Caco-2 (cell line): ENCODE measurements around the gene TTC21B. TPM values are rescaled to one million over a fixed set of nuclear protein-coding genes. Genes with fewer than 3 reads are reported as not detected.
"Not testable (repeated sequence)": the region's sequence is repeated elsewhere in the genome, so short reads cannot be mapped to it uniquely, and the experiment has no call there.

ENCODE experiments used
- BruUV-seq: library from RNA; stranded (reverse); fragments of 400-500 nt; replicated peaks from 2 replicates; lab custom pipeline; 2021; lab: Mats Ljungman, UMichigan
- CTCF ChIA-PET: fragments of 300-600 bp; sonication (Branson Sonifier 250); formaldehyde crosslinking; loops from one replicate; lab custom pipeline; 2022; ENCODE audit warnings: antibody characterized with exemption; lab: Charles Lee
- POLR2A ChIA-PET: fragments of 300-600 bp; sonication (Branson Sonifier 250); formaldehyde crosslinking; loops from one replicate; lab custom pipeline; 2022; ENCODE audit warnings: antibody characterized with exemption; lab: Charles Lee
- DNase-seq, 2 experiments: peaks; one replicate each; pipeline versions ENCODE4 v3.0.0 to v3.0.0-alpha.2; 2020 to 2022
- H3K27me3 ChIP-seq: replicated peaks from 2 replicates; pipeline ENCODE4 v1.6.0; 2011; ENCODE audit warnings: low read length; ENCODE audit not compliant: control insufficient read depth, insufficient read depth
- H3K36me3 ChIP-seq: 2 replicates; pipeline ENCODE4 v1.5.1; 2011; ENCODE audit warnings: low read length; ENCODE audit not compliant: control insufficient read depth, insufficient read depth
- H3K4me1 ChIP-seq: fragments of 250-450 bp; sonication (Bioruptor Pico); 2 replicates; pipeline ENCODE4 v1.5.1; 2020; ENCODE audit warnings: mild to moderate bottlenecking
- H3K4me3 ChIP-seq: 2 replicates; pipeline ENCODE4 v1.5.1; 2011; ENCODE audit warnings: low read depth, mild to moderate bottlenecking, control low read depth, low read length
- H3K9me3 ChIP-seq: fragments of 250-450 bp; sonication (Bioruptor Pico); 2 replicates; pipeline ENCODE4 v1.5.1; 2020; ENCODE audit warnings: mild to moderate bottlenecking, moderate library complexity
- H3K27ac Mint-ChIP-seq: one replicate; pipeline ENCODE4 v1.8.0; 2022; ENCODE audit warnings: mixed read lengths; ENCODE audit not compliant: unreplicated experiment
- H3K27me3 Mint-ChIP-seq: one replicate; pipeline ENCODE4 v1.8.0; 2022; ENCODE audit warnings: mixed read lengths; ENCODE audit not compliant: insufficient read depth, unreplicated experiment
- H3K36me3 Mint-ChIP-seq: one replicate; pipeline ENCODE4 v1.8.0; 2022; ENCODE audit warnings: mild to moderate bottlenecking, mixed read lengths; ENCODE audit not compliant: insufficient read depth, unreplicated experiment
- H3K4me1 Mint-ChIP-seq: one replicate; pipeline ENCODE4 v1.8.0; 2022; ENCODE audit warnings: low read depth, mixed read lengths; ENCODE audit not compliant: unreplicated experiment
- H3K4me3 Mint-ChIP-seq: one replicate; pipeline ENCODE4 v1.8.0; 2022; ENCODE audit warnings: mild to moderate bottlenecking, moderate library complexity, mixed read lengths; ENCODE audit not compliant: unreplicated experiment
- H3K9me3 Mint-ChIP-seq: one replicate; pipeline ENCODE4 v1.8.0; 2022; ENCODE audit warnings: mixed read lengths; ENCODE audit not compliant: unreplicated experiment
- intact Hi-C: fragments of 100-400 bp; cut with micrococcal nuclease; formaldehyde crosslinking; loops from one replicate; pipeline ENCODE4 v1.10.0; 2022; ENCODE audit not compliant: unreplicated experiment
- total RNA-seq: library from RNA; stranded (reverse); gene quantifications from 2 replicates; pipeline ENCODE4 v1.2.3, GENCODE V29; 2022
- TF ChIP-seq, protein P1 (sequence below), 2 experiments: fragments of 200-600 bp in 1 of 2; IDR thresholded peaks; 1 replicate in 1 of 2; 2 replicates in 1 of 2; pipeline versions ENCODE4 v1.5.1 to v1.8.0; 2011 to 2022; ENCODE audit warnings: antibody characterized with exemption in 1 of 2, control low read depth in 1 of 2, inconsistent platforms in 1 of 2, low read depth in 1 of 2, low read length in 1 of 2, mild to moderate bottlenecking in 1 of 2, moderate library complexity in 1 of 2; ENCODE audit not compliant: insufficient read depth in 1 of 2, severe bottlenecking in 1 of 2, unreplicated experiment in 1 of 2

TTC21B gene
- total RNA-seq, 1 experiment from 2014 or later = 14.2 TPM

DNA sequence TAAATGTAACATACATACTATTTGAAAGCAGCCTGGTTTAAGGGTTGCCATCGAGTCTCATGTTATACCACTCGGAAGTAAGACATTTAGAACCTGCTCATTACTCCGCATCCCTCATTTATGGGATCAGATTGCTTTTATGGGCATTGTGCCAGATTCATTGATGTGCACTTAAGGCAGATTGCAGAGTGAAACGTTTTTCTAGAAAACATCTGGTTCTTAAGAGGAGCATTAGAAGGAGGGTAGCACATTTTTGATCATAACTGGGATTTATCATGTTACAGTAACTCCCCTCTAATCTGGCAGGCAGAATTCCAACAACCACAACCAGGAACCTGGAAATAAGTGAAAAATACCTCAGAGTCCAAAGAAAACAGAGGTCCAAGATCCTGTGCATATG is 85.4 kb downstream of the TTC21B start:
- Mint-ChIP-seq H3K27ac (no peak overlapping the region), H3K4me3 (no peak overlapping the region), H3K4me1 (peaks cover 12% of the 10 kb centered on the region), H3K9me3 (no peaks in the 10 kb centered on the region), H3K36me3 (no peaks in the 10 kb centered on the region), H3K27me3 (no peaks in the 10 kb centered on the region)
- no TSS peak for BruUV-seq
- H3K27me3 ChIP-seq = no peaks in the 10 kb centered on the region
- ChIA-PET CTCF (no interaction called here), POLR2A (interaction anchor here (0.6 kb wide), 1 partner anchor 84 kb away, joined by 4 read pairs; no protein-coding TSS in a partner anchor)
- DNase-seq = no peak
- intact Hi-C loops = no loop called here
- no peaks in the 10 kb centered on the region for H3K9me3 ChIP-seq
- no peaks in the 10 kb centered on the region for H3K36me3 ChIP-seq
- H3K4me3 ChIP-seq = no peak overlapping the region
- H3K4me1 ChIP-seq = peaks cover 8% of the 10 kb centered on the region
- TF ChIP-seq, protein P1, sequence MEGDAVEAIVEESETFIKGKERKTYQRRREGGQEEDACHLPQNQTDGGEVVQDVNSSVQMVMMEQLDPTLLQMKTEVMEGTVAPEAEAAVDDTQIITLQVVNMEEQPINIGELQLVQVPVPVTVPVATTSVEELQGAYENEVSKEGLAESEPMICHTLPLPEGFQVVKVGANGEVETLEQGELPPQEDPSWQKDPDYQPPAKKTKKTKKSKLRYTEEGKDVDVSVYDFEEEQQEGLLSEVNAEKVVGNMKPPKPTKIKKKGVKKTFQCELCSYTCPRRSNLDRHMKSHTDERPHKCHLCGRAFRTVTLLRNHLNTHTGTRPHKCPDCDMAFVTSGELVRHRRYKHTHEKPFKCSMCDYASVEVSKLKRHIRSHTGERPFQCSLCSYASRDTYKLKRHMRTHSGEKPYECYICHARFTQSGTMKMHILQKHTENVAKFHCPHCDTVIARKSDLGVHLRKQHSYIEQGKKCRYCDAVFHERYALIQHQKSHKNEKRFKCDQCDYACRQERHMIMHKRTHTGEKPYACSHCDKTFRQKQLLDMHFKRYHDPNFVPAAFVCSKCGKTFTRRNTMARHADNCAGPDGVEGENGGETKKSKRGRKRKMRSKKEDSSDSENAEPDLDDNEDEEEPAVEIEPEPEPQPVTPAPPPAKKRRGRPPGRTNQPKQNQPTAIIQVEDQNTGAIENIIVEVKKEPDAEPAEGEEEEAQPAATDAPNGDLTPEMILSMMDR (IDR thresholded peaks at IDR 0.05; ENCODE audit: insufficient read depth in 1 of 2, low read depth in 1 of 2, low read length in 1 of 2, severe bottlenecking in 1 of 2, unreplicated experiment in 1 of 2) = no peak

DNA sequence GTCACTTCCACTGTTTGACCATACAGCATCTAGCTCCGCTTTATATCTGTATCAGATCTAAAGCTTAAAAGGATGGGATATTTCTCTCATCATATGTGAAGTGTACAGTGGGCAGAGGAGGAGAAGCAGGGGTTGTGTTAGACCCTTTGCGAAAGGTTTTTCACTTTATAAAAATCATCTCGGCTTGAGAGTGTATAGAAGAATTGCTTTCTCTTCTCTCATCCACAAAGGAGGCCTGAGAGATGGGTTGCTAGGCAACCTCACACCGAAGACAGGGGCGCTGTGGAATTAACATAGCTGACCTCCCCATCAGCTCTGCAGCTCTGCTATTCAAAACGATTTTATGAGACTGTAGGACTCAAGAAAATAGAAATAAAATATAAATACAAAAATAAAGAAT is 89.3 kb downstream of the TTC21B start:
- ChIA-PET POLR2A (no interaction called here), CTCF (interaction anchor here (1.4 kb wide), 1 partner anchor 10 kb away, joined by 8 read pairs; no protein-coding TSS in a partner anchor)
- intact Hi-C loops = no loop called here
- BruUV-seq = no TSS peak
- Histone ChIP-seq H3K4me3 (no peak overlapping the region), H3K27me3 (no peaks in the 10 kb centered on the region), H3K9me3 (no peaks in the 10 kb centered on the region), H3K36me3 (no peaks in the 10 kb centered on the region), H3K4me1 (no peaks in the 10 kb centered on the region)
- TF ChIP-seq, protein P1 (IDR thresholded peaks at IDR 0.05; ENCODE audit: insufficient read depth in 1 of 2, low read depth in 1 of 2, low read length in 1 of 2, severe bottlenecking in 1 of 2, unreplicated experiment in 1 of 2) = no peak
- no peak overlapping the region for H3K27ac Mint-ChIP-seq
- H3K27me3 Mint-ChIP-seq = no peaks in the 10 kb centered on the region
- H3K4me3 Mint-ChIP-seq = no peak overlapping the region
- DNase-seq = no peak
- no peaks in the 10 kb centered on the region for H3K36me3 Mint-ChIP-seq
- H3K4me1 Mint-ChIP-seq = no peaks in the 10 kb centered on the region
- no peaks in the 10 kb centered on the region for H3K9me3 Mint-ChIP-seq

DNA sequence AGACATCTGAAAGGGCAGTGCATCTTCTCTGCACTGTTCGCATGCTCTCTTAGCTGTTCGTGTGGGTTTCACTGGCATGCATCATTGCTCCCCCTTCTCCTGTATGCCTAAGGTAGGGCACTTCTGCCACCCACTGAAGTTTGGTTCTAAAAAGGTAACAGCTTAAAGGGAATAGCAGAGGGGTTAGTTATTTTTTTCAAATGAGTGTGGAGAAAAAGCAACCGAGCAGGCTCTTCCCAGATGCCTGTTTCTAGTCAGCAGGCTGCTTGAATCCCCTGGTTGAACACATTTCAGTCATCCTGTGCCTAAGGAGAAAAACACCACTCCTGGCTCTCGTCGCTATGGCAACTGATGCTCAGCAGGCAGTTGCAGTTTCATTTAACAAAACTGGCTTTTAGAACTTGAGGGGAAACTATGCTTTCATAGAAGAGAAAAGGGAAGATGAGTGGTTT is 89.7 kb downstream of the TTC21B start:
- POLR2A ChIA-PET = no interaction called here
- TF ChIP-seq, protein P1 (IDR thresholded peaks at IDR 0.05; ENCODE audit: insufficient read depth in 1 of 2, low read depth in 1 of 2, low read length in 1 of 2, severe bottlenecking in 1 of 2, unreplicated experiment in 1 of 2) = no peak
- no TSS peak for BruUV-seq
- H3K4me1 Mint-ChIP-seq = no peaks in the 10 kb centered on the region
- no peak overlapping the region for H3K4me3 Mint-ChIP-seq
- no peaks in the 10 kb centered on the region for H3K9me3 ChIP-seq
- no peaks in the 10 kb centered on the region for H3K4me1 ChIP-seq
- intact Hi-C loops = no loop called here
- no peak overlapping the region for H3K4me3 ChIP-seq
- no peaks in the 10 kb centered on the region for H3K36me3 ChIP-seq
- CTCF ChIA-PET = interaction anchor here (1.4 kb wide), 1 partner anchor 11 kb away, joined by 8 read pairs; no protein-coding TSS in a partner anchor
- H3K27me3 Mint-ChIP-seq = no peaks in the 10 kb centered on the region
- no peak for DNase-seq
- H3K36me3 Mint-ChIP-seq = no peaks in the 10 kb centered on the region
- H3K9me3 Mint-ChIP-seq = no peaks in the 10 kb centered on the region
- H3K27ac Mint-ChIP-seq = no peak overlapping the region
- no peaks in the 10 kb centered on the region for H3K27me3 ChIP-seq

DNA sequence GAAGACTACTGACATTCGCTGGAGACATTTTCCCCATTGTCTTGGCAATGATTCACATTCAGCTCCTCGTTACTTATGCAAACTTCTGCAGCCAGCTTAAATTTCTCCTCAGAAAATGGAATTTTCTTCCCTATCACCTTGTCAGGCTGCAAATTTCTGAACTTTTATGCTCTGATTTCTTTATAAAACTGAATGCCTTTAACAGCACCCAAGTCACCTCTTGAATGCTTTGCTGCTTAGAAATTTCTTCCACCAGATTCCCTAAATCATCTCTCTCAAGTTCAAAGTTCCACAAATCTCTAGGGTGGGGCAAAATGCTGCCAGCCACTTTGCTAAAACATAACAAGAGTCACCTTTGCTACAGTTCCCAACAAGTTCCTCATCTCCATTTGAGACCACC is 92.5 kb downstream of the TTC21B start:
- H3K27ac Mint-ChIP-seq, H3K4me3 Mint-ChIP-seq, H3K4me3 ChIP-seq, intact Hi-C loops, H3K27me3 Mint-ChIP-seq, H3K4me1 Mint-ChIP-seq, H3K4me1 ChIP-seq, DNase-seq, CTCF ChIA-PET, H3K36me3 ChIP-seq, POLR2A ChIA-PET, BruUV-seq, H3K36me3 Mint-ChIP-seq, H3K9me3 ChIP-seq, H3K27me3 ChIP-seq: not testable (repeated sequence)
- peaks cover 17% of the 10 kb centered on the region for H3K9me3 Mint-ChIP-seq

DNA sequence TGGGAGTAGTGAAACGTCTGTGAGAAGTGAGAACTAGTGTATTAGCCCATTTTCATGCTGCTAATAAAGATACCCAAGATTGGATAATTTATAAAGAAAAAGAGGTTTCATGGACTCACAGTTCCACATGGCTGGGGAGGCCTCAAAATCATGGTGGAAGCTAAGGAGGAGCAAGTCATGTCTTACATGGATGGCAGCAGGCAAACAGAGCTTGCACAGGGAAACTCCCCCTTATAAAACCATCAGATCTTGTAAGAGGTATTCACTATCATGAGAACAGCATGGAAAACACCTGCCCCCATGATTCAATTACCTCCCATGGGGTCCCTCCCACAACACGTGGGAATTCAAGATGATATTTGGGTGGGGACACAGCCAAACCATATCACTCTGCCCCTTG is 93.9 kb downstream of the TTC21B start:
- BruUV-seq, H3K4me3 ChIP-seq, H3K4me3 Mint-ChIP-seq, H3K27me3 ChIP-seq, intact Hi-C loops, CTCF ChIA-PET, H3K4me1 ChIP-seq, H3K9me3 ChIP-seq, H3K27ac Mint-ChIP-seq, H3K27me3 Mint-ChIP-seq, H3K36me3 Mint-ChIP-seq, POLR2A ChIA-PET, H3K4me1 Mint-ChIP-seq, DNase-seq, H3K36me3 ChIP-seq: not testable (repeated sequence)
- peaks cover 17% of the 10 kb centered on the region for H3K9me3 Mint-ChIP-seq
